Fibroblast of lung (primary cell): ENCODE results near the gene C9. TPM values are rescaled to one million over a fixed set of nuclear protein-coding genes. Genes with fewer than 3 reads are reported as not detected.
"Not testable (repeated sequence)": the region's sequence is repeated elsewhere in the genome, so short reads cannot be mapped to it uniquely, and the experiment has no call there.

Experiments
- DNase-seq, 2 donors: peaks; one replicate each; pipeline versions ENCODE4 v3.0.0 to v3.0.0-alpha.2; 2010; ENCODE audit warnings: low read depth in 2 of 2
- H2AFZ ChIP-seq: 2 replicates; pipeline ENCODE4 v1.5.1; 2012; ENCODE audit warnings: low read length, control low read depth, inconsistent platforms
- H3K27ac ChIP-seq: 2 replicates; pipeline ENCODE4 v1.5.1; 2011; ENCODE audit warnings: low read length, control low read depth; ENCODE audit not compliant: insufficient read depth
- H3K27me3 ChIP-seq: 2 replicates; pipeline ENCODE4 v1.5.1; 2011; ENCODE audit warnings: mild to moderate bottlenecking, low read length; ENCODE audit not compliant: control insufficient read depth, insufficient read depth
- H3K36me3 ChIP-seq: 2 replicates; pipeline ENCODE4 v1.5.1; 2011; ENCODE audit warnings: low read length; ENCODE audit not compliant: control insufficient read depth, insufficient read depth
- H3K4me1 ChIP-seq: 2 replicates; pipeline ENCODE4 v1.5.1; 2011; ENCODE audit warnings: low read length; ENCODE audit not compliant: control insufficient read depth, insufficient read depth; ENCODE audit errors: extremely low read depth
- H3K4me2 ChIP-seq: 2 replicates; pipeline ENCODE4 v1.5.1; 2011; ENCODE audit warnings: low read length, control low read depth; ENCODE audit not compliant: insufficient read depth; ENCODE audit errors: extremely low read depth
- H3K4me3 ChIP-seq, 4 experiments: fragments of 200-600 bp in 1 of 4; sonication (generic) in 1 of 4; replicated peaks in 1 of 4; 2 replicates each; pipeline ENCODE4 v1.5.1; 2011 to 2016; ENCODE audit warnings: low read length in 4 of 4, low read depth in 3 of 4, mild to moderate bottlenecking in 3 of 4, control low read depth in 2 of 4, inconsistent platforms in 1 of 4, mixed read lengths in 1 of 4; ENCODE audit not compliant: insufficient read depth in 1 of 4; ENCODE audit errors: control extremely low read depth in 1 of 4
- H3K79me2 ChIP-seq: 2 replicates; pipeline ENCODE4 v1.5.1; 2012; ENCODE audit warnings: mild to moderate bottlenecking, low read length, inconsistent platforms; ENCODE audit not compliant: control insufficient read depth, insufficient read depth
- H3K9ac ChIP-seq: 2 replicates; pipeline ENCODE4 v1.5.1; 2011; ENCODE audit warnings: mild to moderate bottlenecking, low read length, control low read depth; ENCODE audit not compliant: insufficient read depth
- H3K9me3 ChIP-seq: 2 replicates; pipeline ENCODE4 v1.5.1; 2012; ENCODE audit warnings: low read depth, low read length; ENCODE audit not compliant: control insufficient read depth, insufficient read depth
- H4K20me1 ChIP-seq: 2 replicates; pipeline ENCODE4 v1.5.1; 2011; ENCODE audit warnings: low read length; ENCODE audit not compliant: control insufficient read depth, insufficient read depth; ENCODE audit errors: extremely low read depth
- EZH2 ChIP-seq: IDR thresholded peaks from 2 replicates; pipeline ENCODE4 v1.5.1; 2012; ENCODE audit warnings: low read length, control low read depth, mild to moderate bottlenecking; ENCODE audit errors: missing control alignments
- polyA plus RNA-seq, 2 donors: library from polyadenylated mRNA; depleted of rRNA in 1 of 2; stranded (reverse) in 1 of 2; unstranded in 1 of 2; fragments of >200 nt; gene quantifications; 2 replicates each; pipeline ENCODE4 v1.2.1, GENCODE V29; 2011 to 2012; ENCODE audit warnings: missing spikeins in 1 of 2
- total RNA-seq: library from RNA; depleted of rRNA; stranded (reverse); fragments of >200 nt; gene quantifications from 2 replicates; pipeline ENCODE4 v1.2.1, GENCODE V29; 2014
- TF ChIP-seq, protein P1 (sequence below), 2 donors: IDR thresholded peaks in 1 of 2; conservative IDR thresholded peaks in 1 of 2; 1 replicate in 1 of 2; 2 replicates in 1 of 2; pipeline ENCODE4 v1.5.1; 2011 to 2012; ENCODE audit warnings: low read length in 2 of 2, control low read depth in 1 of 2, inconsistent platforms in 1 of 2, low read depth in 1 of 2, mild to moderate bottlenecking in 1 of 2

The C9 gene
- total and polyA plus RNA-seq, 2 donors (not counting 1 experiment from before 2014, with no cell fraction given) = 0.06 to 0.33 TPM

DNA sequence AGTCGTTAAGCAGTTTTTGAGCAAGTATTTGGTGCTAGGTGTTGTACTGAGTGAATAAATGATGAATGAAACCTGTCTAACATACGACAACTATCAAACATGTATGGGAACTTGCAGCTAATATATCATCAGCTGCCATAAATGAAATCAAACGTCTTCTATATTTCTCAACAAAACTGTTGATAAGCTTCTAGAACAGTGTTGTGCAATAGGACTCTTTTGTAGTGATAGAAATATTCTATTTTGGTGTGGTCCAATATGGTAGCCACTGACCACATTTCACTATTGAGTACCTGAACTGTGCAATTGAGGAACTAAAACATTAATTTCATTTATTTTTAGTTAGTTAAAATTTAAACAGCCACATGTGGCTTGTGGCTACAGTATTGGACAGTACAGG lies 128.6 kb downstream of the C9 start:
- Histone ChIP-seq H3K9ac (no peak overlapping the region), H2AFZ (no peak overlapping the region), H3K9me3 (no peaks in the 10 kb centered on the region), H3K27me3 (no peaks in the 10 kb centered on the region), H3K79me2 (no peaks in the 10 kb centered on the region), H3K4me1 (no peaks in the 10 kb centered on the region), H3K36me3 (no peaks in the 10 kb centered on the region), H3K27ac (no peak overlapping the region), H3K4me2 (no peak overlapping the region), H3K4me3 (no peak overlapping the region), H4K20me1 (no peaks in the 10 kb centered on the region)
- DNase-seq = no peak
- TF ChIP-seq, protein P1, sequence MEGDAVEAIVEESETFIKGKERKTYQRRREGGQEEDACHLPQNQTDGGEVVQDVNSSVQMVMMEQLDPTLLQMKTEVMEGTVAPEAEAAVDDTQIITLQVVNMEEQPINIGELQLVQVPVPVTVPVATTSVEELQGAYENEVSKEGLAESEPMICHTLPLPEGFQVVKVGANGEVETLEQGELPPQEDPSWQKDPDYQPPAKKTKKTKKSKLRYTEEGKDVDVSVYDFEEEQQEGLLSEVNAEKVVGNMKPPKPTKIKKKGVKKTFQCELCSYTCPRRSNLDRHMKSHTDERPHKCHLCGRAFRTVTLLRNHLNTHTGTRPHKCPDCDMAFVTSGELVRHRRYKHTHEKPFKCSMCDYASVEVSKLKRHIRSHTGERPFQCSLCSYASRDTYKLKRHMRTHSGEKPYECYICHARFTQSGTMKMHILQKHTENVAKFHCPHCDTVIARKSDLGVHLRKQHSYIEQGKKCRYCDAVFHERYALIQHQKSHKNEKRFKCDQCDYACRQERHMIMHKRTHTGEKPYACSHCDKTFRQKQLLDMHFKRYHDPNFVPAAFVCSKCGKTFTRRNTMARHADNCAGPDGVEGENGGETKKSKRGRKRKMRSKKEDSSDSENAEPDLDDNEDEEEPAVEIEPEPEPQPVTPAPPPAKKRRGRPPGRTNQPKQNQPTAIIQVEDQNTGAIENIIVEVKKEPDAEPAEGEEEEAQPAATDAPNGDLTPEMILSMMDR (conservative IDR thresholded peaks at IDR 0.05 in 1 of 2, IDR thresholded peaks at IDR 0.05 in 1 of 2; ENCODE audit: low read depth in 1 of 2, low read length in 2 of 2) = no peak
- no peak for TF ChIP-seq EZH2

GRCh38 chr5:39234494-39234893 lies 129.8 kb downstream of the C9 start:
- not testable (repeated sequence) for H2AFZ ChIP-seq, H4K20me1 ChIP-seq, DNase-seq, H3K9ac ChIP-seq, H3K27me3 ChIP-seq, H3K27ac ChIP-seq, H3K4me1 ChIP-seq, H3K4me2 ChIP-seq, H3K79me2 ChIP-seq, H3K36me3 ChIP-seq, H3K9me3 ChIP-seq, H3K4me3 ChIP-seq

Other genes starting within 250 kb of the C9 start
- gene FYB1, start 144.9 kb downstream of the C9 start, total RNA-seq = under 0.01 TPM in 1 of 2 replicates, not detected in the other
- not detected in 2 replicates for gene FYB1, start 144.9 kb downstream of the C9 start, polyA plus RNA-seq
- 161 and 217 TPM in 2 replicates for gene DAB2, start 60.5 kb upstream of the C9 start, total RNA-seq
- 328 and 538 TPM in 2 replicates for gene DAB2, start 60.5 kb upstream of the C9 start, polyA plus RNA-seq